ENCODE measurements around the gene AARS2.

- TF ChIP-seq GATA3 (IDR thresholded peaks at IDR 0.05; ENCODE audit: low read depth, low read length) (no peak), GATA2 (IDR thresholded peaks at IDR 0.05; ENCODE audit: low read depth, low read length) (no peak)
These were observed 42.5 kb upstream of the AARS2 start for GRCh38 chr6:44355640-44356039.

All from SH-SY5Y (cell line).